NCI-H2227 (cell line): ENCODE results near the gene NTSR2.

Experiments
- DNase-seq: peaks from one replicate; lab custom pipeline; 2025; ENCODE audit not compliant: unreplicated experiment; lab: John Stamatoyannopoulos, UW

Gene NTSR2

GRCh38 chr2:11658208-11659114 lies 11.5 kb downstream of the NTSR2 start:
- DNase-seq: no peak

- no peak for DNase-seq
Observed at GRCh38 chr2:11657646-11658045, 12.3 kb downstream of the NTSR2 start.

- no peak for DNase-seq
Observed at GRCh38 chr2:11657195-11657594, 12.8 kb downstream of the NTSR2 start.

GRCh38 chr2:11656671-11657101 lies 13.3 kb downstream of the NTSR2 start:
- DNase-seq: no peak

GRCh38 chr2:11656252-11656651 lies 13.7 kb downstream of the NTSR2 start:
- no peak for DNase-seq

- no peak for DNase-seq
Observed at GRCh38 chr2:11655495-11655894, 14.5 kb downstream of the NTSR2 start.

GRCh38 chr2:11652553-11652952 lies 17.4 kb downstream of the NTSR2 start:
- DNase-seq: no peak

GRCh38 chr2:11651856-11652548 lies 18.0 kb downstream of the NTSR2 start:
- DNase-seq: no peak

- DNase-seq: no peak
Observed at GRCh38 chr2:11649093-11649492, 20.9 kb downstream of the NTSR2 start.

- no peak for DNase-seq
Observed at GRCh38 chr2:11647834-11648600, 22.0 kb downstream of the NTSR2 start.

GRCh38 chr2:11646530-11646929 lies 23.5 kb downstream of the NTSR2 start:
- no peak for DNase-seq

- no peak for DNase-seq
Observed at GRCh38 chr2:11644293-11644692, 25.7 kb downstream of the NTSR2 start.

- no peak for DNase-seq
Observed at GRCh38 chr2:11642972-11643371, 27.0 kb downstream of the NTSR2 start.

- no peak for DNase-seq
Observed at GRCh38 chr2:11640132-11640531, 29.9 kb downstream of the NTSR2 start.

GRCh38 chr2:11639503-11639902 lies 30.5 kb downstream of the NTSR2 start:
- no peak for DNase-seq

- no peak for DNase-seq
Observed at GRCh38 chr2:11637546-11637945, 32.4 kb downstream of the NTSR2 start.

- no peak for DNase-seq
Observed at GRCh38 chr2:11636593-11637295, 33.3 kb downstream of the NTSR2 start.

- no peak for DNase-seq
Observed at GRCh38 chr2:11635141-11635540, 34.9 kb downstream of the NTSR2 start.

GRCh38 chr2:11634584-11634983 lies 35.4 kb downstream of the NTSR2 start:
- no peak for DNase-seq

GRCh38 chr2:11633923-11634478 lies 36.0 kb downstream of the NTSR2 start:
- no peak for DNase-seq

- no peak for DNase-seq
Observed at GRCh38 chr2:11631462-11631861, 38.5 kb downstream of the NTSR2 start.
